ENCODE measurements around the gene DHODH.

DHODH gene

GRCh38 chr16:72064361-72064894, 55.9 kb downstream of the DHODH start:
- TF ChIP-seq TAF1 (IDR thresholded peaks at IDR 0.05; ENCODE audit: borderline replicate concordance, insufficient read depth, low read length) (no peak), REST (IDR thresholded peaks at IDR 0.05; ENCODE audit: insufficient read depth in 1 of 2, low read depth in 2 of 2, low read length in 2 of 2) (no peak), SIN3A (IDR thresholded peaks at IDR 0.05; ENCODE audit: borderline replicate concordance, insufficient read depth, low read length) (no peak), POLR2AphosphoS5 (IDR thresholded peaks at IDR 0.05; ENCODE audit: low read depth, low read length) (no peak), FOXP2 (optimal IDR thresholded peaks at IDR 0.05; ENCODE audit: borderline replicate concordance, extremely low read depth, extremely low read length, insufficient read depth) (no peak)

GRCh38 chr16:72066747-72067146, 58.2 kb downstream of the DHODH start:
- TF ChIP-seq REST (IDR thresholded peaks at IDR 0.05; ENCODE audit: insufficient read depth in 1 of 2, low read depth in 2 of 2, low read length in 2 of 2) (no peak), POLR2AphosphoS5 (IDR thresholded peaks at IDR 0.05; ENCODE audit: low read depth, low read length) (no peak), TAF1 (IDR thresholded peaks at IDR 0.05; ENCODE audit: borderline replicate concordance, insufficient read depth, low read length) (no peak), FOXP2 (optimal IDR thresholded peaks at IDR 0.05; ENCODE audit: borderline replicate concordance, extremely low read depth, extremely low read length, insufficient read depth) (no peak), SIN3A (IDR thresholded peaks at IDR 0.05; ENCODE audit: borderline replicate concordance, insufficient read depth, low read length) (no peak)

DNA sequence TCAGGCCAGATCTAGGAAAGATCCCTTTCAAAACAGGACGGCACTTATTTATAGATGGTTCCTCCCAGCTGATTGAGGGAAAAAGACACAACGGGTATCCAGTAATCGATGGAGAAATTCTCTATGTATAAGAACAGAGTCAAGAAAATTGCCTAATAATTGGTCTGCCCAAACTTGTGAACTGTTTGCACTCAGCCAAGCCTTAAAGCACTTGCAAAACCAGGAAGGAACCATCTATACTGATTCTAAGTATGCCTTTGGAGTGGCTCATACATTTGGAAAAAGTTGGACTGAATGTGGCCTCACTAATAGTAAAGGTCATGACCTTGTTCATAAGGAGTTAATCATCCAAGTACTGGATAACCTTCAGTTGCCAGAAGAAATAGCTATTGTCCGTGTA, 60.4 kb downstream of the DHODH start:
- no peak for TF ChIP-seq TAF1 (IDR thresholded peaks at IDR 0.05; ENCODE audit: borderline replicate concordance, insufficient read depth, low read length)
- no peak for TF ChIP-seq POLR2AphosphoS5 (IDR thresholded peaks at IDR 0.05; ENCODE audit: low read depth, low read length)
- no peak for TF ChIP-seq FOXP2 (optimal IDR thresholded peaks at IDR 0.05; ENCODE audit: borderline replicate concordance, extremely low read depth, extremely low read length, insufficient read depth)
- no peak for TF ChIP-seq REST (IDR thresholded peaks at IDR 0.05; ENCODE audit: insufficient read depth in 1 of 2, low read depth in 2 of 2, low read length in 2 of 2)
- TF ChIP-seq SIN3A (IDR thresholded peaks at IDR 0.05; ENCODE audit: borderline replicate concordance, insufficient read depth, low read length), result no peak

DNA sequence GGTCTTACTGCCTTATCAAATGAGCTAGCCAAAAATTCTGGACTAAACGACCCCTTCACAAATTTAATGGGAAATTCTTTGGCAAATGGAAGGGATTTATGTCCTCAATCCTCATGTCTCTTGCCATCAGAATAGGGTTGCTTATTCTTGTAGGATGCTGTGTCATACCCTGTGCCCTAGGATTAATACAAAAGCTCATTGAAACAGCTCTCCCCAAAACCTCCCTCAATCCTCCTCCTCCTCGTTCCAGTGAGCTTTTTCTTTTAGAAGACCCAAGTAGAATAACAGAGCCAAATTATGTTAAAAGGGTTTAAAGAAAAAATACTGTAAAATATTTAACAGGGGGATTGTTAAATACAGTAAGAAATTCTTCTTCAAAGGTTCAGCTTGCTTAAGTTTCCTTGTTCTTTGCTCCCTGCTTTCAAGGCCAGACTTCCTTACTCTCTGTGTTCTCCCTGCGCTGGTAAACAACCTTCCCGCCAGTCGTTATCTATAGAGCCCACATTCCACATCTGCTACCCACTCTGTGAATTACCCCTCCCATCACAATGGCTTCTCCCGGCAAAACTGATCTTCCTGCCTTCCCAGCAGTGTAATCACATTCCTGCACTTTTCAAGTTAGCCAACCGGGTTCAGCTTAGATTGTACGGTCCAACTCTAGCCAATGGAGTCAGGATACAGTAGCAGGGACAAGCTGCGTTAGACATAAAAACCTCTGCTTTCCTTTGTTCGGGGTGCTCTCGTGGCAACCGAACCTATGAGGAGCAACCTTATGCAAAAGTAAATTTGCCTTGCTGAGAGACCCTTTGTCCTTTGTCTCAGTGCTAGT, 64.2 kb downstream of the DHODH start:
- TF ChIP-seq SIN3A (IDR thresholded peaks at IDR 0.05; ENCODE audit: borderline replicate concordance, insufficient read depth, low read length) (no peak), REST (IDR thresholded peaks at IDR 0.05; ENCODE audit: insufficient read depth in 1 of 2, low read depth in 2 of 2, low read length in 2 of 2) (no peak), TAF1 (IDR thresholded peaks at IDR 0.05; ENCODE audit: borderline replicate concordance, insufficient read depth, low read length) (no peak), FOXP2 (optimal IDR thresholded peaks at IDR 0.05; ENCODE audit: borderline replicate concordance, extremely low read depth, extremely low read length, insufficient read depth) (no peak), POLR2AphosphoS5 (IDR thresholded peaks at IDR 0.05; ENCODE audit: low read depth, low read length) (no peak)
